ENCODE results near the gene EEA1.
A peak's percentile ranks its signal among the peaks of the same experiment; 100 is the strongest.

EEA1 gene

DNA sequence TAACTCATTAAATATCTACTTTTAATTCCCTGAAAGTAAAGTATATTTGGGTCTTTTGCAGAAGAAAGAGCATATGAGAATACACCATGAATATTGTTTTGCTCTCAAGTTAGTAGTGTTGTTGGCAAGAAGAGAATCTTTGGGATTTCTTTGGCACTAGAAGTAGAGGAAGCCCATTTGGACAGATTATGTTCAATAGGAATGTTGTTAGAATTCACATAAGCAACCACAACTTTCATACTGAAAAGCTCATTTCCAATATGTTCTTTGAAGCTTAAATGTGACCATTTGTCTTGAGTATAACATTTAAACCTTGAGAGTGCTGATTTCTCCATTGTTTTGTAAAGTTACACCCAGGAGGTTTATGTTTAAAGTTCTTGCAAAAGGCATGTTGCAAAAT lies 188.7 kb downstream of the EEA1 start:
- POLR2A ChIA-PET = no interaction called here
- no peak overlapping the region for H3K4me3 ChIP-seq (ENCODE audit: low read depth, low read length)
- CTCF ChIA-PET = interaction anchor here (1.0 kb wide), 1 partner anchor 17 kb away, joined by 3 read pairs; no protein-coding TSS in a partner anchor
- TF ChIP-seq, protein P1, sequence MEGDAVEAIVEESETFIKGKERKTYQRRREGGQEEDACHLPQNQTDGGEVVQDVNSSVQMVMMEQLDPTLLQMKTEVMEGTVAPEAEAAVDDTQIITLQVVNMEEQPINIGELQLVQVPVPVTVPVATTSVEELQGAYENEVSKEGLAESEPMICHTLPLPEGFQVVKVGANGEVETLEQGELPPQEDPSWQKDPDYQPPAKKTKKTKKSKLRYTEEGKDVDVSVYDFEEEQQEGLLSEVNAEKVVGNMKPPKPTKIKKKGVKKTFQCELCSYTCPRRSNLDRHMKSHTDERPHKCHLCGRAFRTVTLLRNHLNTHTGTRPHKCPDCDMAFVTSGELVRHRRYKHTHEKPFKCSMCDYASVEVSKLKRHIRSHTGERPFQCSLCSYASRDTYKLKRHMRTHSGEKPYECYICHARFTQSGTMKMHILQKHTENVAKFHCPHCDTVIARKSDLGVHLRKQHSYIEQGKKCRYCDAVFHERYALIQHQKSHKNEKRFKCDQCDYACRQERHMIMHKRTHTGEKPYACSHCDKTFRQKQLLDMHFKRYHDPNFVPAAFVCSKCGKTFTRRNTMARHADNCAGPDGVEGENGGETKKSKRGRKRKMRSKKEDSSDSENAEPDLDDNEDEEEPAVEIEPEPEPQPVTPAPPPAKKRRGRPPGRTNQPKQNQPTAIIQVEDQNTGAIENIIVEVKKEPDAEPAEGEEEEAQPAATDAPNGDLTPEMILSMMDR (IDR thresholded peaks at IDR 0.05; ENCODE audit: insufficient read depth, low read length, missing control alignments) = no peak
- no peak for DNase-seq (ENCODE audit: low read depth, low spot score)

DNA sequence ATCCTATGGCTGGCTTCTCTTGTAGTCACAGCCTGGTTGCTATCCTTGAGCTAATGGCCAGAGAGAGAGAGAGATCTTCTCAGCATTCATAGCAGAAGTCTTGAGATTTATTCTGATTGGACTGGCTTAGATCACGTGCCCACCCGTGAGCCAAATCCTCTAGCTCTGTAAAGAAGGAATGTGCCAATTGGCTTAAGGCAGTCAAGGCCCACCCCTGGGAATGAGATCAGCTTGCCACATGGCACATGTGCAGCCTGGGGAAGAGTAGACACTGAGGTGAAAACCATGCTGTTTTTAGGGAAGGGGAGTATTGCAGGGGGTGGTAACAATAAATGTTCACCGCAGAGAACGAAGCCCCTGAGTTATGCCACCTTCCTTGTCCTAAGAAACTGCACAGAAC lies 190.0 kb downstream of the EEA1 start:
- H3K4me3 ChIP-seq (ENCODE audit: low read depth, low read length) = no peak overlapping the region
- POLR2A ChIA-PET = no interaction called here
- no peak for DNase-seq (ENCODE audit: low read depth, low spot score)
- TF ChIP-seq, protein P1 (IDR thresholded peaks at IDR 0.05; ENCODE audit: insufficient read depth, low read length, missing control alignments) = no peak
- CTCF ChIA-PET = no interaction called here

DNA sequence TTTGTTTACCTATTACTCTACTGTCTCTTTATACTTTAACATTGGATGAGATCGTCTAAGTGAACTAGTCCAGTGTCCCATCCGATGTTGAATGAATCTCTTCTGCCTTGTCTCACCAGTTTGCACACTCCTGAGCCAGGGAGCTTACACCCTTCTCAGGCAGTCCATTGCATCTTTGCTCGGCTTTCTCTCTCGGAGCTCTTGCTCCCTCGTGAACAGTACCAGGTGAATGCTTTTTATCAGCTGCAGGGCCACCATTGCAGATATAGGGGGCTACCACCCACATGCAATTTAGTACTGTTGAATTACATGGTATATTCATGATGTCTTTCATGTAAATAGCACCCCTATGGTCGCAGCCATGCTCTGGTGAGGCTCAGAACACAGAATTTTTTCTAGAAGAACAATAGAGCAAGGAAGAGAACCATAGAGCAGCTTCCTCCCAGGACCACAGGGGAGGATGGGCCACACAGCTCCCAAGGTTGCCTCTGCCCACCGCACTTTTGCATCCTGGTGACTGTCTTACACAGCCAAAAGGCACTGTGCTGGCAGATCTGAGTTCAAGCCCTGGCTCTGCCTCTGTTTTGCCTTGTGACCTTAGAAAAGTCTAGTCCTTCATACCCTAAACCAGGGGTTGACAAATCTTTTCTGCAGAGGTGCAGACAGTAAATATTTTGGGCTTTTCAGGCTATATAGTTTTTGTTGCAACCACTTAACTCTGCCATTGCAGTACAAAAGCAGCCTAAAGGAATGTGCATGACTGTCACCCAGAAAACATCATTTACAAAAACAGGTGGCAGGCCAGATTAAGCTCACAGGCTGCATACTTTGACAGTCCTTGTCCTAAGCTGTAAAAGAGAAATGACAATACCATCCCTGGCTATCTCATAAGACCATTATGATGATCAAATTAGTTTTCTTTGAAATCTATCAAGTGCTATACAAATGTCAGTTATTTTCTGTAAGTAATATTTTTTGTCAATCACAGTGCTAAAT lies 190.9 kb downstream of the EEA1 start:
- TF ChIP-seq, protein P1 (IDR thresholded peaks at IDR 0.05; ENCODE audit: insufficient read depth, low read length, missing control alignments) = no peak
- POLR2A ChIA-PET = no interaction called here
- CTCF ChIA-PET = interaction anchor here (0.7 to 1.1 kb wide), 2 partner anchors 13 to 19 kb away, joined by 3 read pairs; no protein-coding TSS in a partner anchor
- no peak overlapping the region for H3K4me3 ChIP-seq (ENCODE audit: low read depth, low read length)
- DNase-seq (ENCODE audit: low read depth, low spot score) = no peak

DNA sequence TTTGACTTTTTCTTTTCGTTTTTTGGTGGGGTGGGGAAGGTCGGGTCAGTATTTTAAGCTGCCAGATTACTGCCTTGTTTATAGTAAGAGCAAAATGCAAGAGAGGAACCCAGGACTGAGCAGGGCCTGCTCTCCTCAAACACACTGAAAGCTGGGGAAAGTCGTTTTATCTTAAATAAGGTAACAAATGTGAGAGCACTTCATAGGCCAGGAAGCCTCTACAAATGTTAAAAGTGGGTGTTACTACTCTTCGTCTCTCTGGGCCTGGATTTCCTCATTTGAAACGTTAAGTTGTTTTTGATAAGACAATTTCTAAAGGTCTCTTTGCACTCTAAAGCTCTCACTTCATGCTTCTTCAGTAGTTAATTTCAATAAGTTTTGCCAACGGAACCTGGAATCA lies 192.5 kb downstream of the EEA1 start:
- POLR2A ChIA-PET = no interaction called here
- TF ChIP-seq, protein P1 (IDR thresholded peaks at IDR 0.05; ENCODE audit: insufficient read depth, low read length, missing control alignments) = no peak
- DNase-seq (ENCODE audit: low read depth, low spot score) = no peak
- CTCF ChIA-PET = no interaction called here
- no peak overlapping the region for H3K4me3 ChIP-seq (ENCODE audit: low read depth, low read length)

DNA sequence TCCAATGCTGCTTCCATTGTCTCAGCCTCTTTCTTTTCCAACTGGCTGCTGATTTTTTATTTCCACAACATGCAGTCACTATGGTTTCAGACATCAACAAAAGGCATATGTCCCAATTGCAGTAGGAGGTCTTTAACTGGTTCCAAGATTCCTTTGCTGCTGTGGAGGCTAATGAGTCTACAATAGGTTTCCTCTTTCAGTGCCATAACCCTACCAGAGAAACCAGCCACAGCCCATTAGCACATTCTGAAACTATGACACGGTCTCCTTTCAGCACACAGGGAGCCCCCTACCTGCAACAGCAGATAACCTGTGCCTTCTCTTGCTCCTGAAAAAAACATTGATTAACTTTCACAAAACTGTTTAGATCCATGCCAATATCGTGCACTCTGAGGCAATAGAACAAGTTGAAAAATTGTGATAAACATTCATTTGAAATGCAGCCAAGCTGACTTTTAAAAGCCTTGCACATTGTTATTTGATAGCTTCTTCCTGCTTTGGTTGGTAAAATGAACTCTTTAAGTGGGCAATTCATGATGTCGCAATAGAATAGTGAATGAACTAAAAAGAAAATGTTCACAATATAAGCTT lies 193.9 kb downstream of the EEA1 start:
- no peak overlapping the region for H3K4me3 ChIP-seq (ENCODE audit: low read depth, low read length)
- CTCF ChIA-PET = no interaction called here
- DNase-seq (ENCODE audit: low read depth, low spot score) = peak; percentile 78
- POLR2A ChIA-PET = interaction anchor here (1.0 kb wide), 1 partner anchor 10 kb away, joined by 4 read pairs; no protein-coding TSS in a partner anchor
- TF ChIP-seq, protein P1 (IDR thresholded peaks at IDR 0.05; ENCODE audit: insufficient read depth, low read length, missing control alignments) = no peak

DNA sequence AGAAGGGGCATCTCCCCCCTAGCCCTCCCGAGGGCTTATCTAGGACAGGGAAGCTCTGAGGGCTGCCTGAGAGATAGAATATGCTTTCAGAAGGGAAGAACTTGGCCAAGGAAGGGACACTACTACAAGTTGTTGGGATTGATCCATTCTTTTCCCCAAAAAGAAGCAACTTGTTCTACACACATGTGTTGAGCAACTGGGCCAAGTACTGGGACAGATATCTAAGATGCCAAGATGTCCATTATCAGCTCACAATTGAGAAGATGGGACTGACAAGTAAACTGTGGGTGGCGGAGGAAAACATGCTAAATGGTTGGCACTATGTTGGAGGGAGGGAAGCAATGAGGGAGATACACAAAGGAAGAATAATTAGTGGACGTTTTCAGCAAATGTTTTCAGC lies 195.4 kb downstream of the EEA1 start:
- no peak for DNase-seq (ENCODE audit: low read depth, low spot score)
- ChIA-PET POLR2A (no interaction called here), CTCF (interaction anchor here (1.1 kb wide), 1 partner anchor 9 kb away, joined by 3 read pairs; no protein-coding TSS in a partner anchor)
- TF ChIP-seq, protein P1 (IDR thresholded peaks at IDR 0.05; ENCODE audit: insufficient read depth, low read length, missing control alignments) = no peak
- H3K4me3 ChIP-seq (ENCODE audit: low read depth, low read length) = no peak overlapping the region

Measured in AG04449 (cell line).